HG02938 (cell line): ENCODE results near the gene SEMA6B.
"Not testable (repeated sequence)": the region's sequence is repeated elsewhere in the genome, so short reads cannot be mapped to it uniquely, and the experiment has no call there.

Experiments used
- ATAC-seq: cut with Tn5 transposase; IDR thresholded peaks from one replicate; pipeline ENCODE4 v1.9.1; 2021; ENCODE audit warnings: mild to moderate bottlenecking, moderate library complexity; ENCODE audit not compliant: unreplicated experiment

The SEMA6B gene

DNA sequence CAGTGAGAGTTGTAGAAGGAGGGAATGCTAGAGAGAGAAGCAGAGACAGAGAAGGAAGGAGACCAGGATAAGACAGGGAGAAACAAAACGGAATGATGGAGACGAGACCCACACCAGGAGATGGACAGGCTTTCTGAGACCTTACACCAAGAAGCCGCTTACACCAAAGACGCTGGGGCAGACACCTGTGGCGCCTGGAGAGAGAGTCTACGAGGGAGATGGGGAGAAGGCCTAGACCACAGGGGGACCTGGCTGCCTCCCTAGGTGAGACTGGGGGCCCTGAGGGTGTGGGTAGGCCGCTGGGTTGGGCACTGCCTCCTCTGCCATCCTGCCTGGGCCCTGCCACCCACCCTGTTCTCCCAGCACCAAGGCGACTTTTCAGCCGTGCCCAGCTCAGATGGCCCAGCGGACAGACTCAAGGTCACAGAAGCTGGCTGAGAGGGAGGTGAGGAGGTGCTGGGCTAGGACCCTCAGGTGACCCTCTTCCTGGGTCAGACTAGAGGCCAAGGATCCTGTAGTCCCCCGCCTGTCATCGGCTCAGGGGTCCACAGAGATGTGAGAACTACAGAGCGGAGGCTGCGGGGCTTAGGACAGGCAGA lies 29.5 kb downstream of the SEMA6B start:
- no peak for ATAC-seq

DNA sequence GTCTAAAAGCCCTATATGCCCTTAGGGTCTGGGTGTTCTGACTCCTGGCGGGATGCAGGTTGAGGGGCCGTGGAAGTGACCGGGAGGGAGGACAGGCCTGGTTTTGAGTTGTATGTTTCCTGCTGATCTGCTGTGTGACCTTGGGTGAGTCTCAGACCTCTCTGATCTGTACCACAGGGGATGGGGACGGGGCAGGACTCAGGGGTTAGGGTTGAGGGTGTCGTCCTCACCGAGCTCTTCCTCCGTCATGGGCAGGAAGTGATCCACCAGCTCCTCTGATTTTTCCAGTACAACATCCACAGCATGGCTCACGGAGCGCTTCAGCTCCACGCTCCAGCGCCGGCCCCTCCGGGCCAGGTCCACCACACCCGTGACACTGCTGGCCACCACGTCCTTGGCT lies 30.6 kb downstream of the SEMA6B start:
- no peak for ATAC-seq

DNA sequence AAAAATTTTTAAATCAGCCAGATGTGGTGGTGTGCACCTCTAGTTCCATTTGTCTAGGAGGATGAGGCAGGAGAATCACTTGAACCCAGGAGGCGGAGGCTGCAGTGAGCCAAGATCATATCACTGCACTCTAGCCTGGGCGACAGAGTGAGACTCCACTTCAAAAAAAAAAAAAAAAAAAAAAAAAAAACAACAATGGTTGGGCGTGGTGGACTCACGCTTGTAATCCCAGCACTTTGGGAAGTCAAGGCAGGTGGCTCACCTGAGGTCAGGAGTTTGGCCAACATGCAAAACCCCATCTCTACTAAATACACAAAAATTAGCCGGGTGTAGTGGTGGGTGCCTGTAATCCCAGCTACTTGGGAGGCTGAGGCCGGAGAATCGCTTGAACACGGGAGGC lies 32.1 kb downstream of the SEMA6B start:
- ATAC-seq: not testable (repeated sequence)

DNA sequence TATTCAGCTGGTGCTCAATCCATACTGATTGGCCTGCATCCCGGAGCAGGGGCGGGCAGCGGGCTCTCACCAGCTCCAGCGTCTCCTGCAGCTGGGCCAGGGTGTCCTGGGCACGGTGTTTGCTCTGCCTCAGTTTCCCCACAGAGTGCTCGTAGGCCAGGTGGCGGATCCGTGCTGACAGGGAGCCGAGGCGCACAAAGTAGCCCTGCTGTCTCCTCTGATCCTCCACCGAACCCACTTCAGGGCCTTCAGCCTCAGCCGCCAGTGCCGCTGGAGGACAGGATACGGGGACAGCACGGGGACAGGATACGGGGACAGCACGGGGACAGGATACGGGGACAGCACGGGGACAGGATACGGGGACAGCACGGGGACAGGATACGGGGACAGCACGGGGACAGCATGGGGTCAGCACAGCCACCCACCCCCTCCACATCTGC lies 33.9 kb downstream of the SEMA6B start:
- no peak for ATAC-seq

DNA sequence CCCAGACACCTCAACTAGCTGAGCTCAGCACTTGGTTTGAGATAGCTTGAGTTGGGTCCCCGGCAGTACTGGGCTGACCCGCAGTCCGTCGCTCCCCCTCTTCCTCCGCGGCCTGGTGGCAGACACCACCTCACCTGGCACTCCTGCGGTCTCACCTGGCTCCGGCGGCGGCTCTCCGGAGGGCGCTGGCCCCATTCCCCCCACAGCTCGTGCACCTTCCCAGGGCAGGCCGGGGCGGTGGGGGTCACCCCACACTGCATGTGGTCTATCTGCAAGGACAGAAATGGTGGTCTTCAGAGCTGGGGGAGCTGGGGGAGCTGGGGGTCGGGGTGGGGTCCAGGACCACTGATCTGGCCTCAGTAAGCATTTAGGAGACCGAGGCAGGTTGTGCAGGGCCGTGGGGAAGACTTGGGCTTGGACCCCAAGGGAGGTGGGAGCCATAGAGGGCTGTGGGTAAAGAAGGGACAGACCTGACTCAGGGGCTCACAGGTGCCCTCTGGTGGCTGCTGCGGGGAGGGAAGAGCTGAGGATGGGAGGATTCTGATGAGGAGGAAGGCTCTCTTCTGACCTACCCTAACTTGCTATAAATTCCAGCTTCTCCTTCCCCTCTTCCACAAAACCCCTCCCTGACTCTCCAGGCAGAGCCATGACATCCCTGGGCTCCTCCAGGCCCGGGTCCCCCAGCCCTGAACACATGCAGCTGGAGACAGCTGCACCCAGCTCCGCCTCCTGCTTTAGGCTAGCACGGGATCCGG lies 34.5 kb downstream of the SEMA6B start:
- no peak for ATAC-seq

DNA sequence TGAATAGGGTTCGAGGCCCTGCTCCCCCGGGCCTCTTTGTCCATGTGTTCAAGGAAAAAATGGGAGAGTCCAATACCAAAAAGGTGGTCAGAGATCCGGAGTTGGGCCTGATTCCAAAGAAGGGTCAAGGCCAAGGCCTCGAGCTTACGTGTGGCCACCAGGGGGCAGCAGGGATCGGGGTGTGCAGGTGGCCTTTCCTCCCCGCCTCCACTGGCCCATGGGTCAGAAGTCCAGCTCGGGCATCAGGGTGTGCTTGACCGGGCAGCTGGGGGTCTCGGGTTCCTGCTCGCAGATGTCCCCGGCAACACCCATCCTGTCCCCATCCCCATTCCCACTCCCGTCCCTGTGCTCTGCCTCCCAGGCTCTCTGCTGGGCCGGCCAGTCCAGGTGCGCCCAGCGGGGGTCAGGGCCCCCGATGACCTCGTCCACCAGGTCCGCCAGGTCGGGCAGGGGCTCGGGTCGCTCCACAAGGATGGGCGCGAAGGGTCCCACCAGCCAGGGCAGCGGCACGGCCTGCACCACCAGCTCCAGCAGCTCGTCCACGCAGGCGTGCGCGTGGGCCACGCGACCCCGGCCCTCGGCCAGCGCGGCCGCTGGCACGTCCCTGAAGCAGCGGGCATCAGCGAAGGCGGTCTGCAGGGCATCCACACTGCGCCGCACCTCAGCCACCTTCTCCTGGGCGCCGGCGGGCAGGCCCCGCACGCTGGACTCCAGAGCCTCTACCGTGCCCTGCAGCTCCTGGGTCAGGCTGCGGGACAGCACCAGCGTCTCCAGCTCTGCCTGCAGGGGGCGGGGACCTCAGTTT lies 36.0 kb downstream of the SEMA6B start:
- ATAC-seq: no peak

DNA sequence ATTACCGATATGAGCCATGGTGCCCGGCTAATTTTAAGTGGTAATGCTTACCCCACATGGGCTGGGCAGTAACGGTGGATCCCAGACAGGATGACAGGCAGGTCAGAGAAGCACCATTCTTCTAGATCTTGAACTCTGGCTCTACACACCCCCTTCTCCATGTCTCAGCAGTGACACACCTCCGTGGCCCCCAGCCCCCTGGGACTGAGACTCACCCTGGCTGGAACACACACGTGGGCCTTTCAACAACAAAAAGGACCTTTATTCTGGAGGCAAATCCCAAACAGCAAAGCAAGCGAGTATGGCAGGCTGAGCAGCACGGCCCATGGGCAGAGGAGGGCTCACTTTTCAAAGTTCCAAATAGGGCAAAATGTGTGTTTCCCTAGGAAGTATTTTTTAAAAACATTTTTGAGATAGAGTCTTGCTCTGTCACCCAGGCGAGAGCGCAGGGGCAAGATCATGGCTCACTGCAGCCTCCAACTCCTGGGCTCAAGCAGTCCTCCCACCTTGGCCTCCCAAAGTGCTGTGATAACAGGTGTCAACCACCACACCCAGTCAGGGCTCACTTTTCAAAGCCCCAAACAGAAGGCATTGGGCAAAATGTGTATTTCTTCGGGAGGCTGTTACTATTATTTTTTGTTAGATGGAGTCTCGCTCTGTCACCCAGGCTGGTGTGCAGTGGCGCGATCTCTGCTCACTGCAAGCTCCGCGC lies 37.0 kb downstream of the SEMA6B start:
- no peak for ATAC-seq

DNA sequence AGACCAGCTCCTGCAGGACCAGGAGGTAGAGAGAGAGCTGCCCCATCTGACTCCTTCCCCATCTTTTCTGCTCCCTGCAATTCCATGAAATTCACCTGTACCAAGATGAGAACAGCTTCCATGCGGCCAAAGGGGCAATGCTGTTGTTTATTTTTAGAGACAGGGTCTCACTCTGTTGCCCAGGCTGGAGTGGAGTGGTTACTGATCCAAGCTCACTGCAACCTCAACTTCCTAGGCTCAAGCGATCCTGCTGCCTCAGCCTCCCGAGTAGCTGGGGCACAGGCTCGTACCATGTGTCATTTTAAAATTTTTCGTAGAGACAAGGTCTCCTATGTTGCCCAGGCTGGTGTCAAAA lies 37.6 kb downstream of the SEMA6B start:
- ATAC-seq: no peak

DNA sequence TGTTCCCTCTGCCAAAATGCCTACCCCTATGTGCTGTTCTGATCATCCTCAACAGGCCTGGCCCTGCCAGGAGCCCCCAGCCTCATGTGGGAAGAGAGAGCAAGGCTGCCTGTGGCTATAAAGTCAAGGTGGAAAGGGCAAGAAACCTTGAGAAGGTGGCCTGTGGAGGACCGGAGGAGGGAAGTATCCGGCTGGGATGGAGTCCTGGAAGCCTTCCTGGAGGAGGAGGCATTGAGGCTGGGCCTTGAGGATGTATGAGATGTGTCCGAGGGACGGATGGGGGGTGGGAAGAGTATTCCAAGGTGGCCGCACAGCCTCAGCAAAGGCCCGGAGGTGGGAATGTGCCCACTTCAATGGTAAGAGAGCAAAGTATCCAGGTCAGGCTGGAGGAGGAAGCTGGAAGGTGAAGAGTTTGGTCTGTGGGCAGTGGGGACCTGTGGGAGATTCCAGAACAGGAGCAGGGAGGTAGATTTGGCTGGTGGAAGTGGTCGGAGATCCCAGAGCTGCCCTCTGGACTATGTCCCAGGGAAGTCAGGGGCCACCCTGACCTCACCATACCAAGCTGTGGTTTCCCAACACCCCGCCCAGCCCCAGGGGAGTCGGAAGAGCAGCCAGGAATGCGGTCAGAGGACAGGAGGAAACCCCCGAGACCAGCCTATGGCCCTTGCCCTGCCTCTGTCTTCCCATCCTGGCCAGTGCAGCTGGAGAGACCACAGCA lies 38.2 kb downstream of the SEMA6B start:
- ATAC-seq: no peak

DNA sequence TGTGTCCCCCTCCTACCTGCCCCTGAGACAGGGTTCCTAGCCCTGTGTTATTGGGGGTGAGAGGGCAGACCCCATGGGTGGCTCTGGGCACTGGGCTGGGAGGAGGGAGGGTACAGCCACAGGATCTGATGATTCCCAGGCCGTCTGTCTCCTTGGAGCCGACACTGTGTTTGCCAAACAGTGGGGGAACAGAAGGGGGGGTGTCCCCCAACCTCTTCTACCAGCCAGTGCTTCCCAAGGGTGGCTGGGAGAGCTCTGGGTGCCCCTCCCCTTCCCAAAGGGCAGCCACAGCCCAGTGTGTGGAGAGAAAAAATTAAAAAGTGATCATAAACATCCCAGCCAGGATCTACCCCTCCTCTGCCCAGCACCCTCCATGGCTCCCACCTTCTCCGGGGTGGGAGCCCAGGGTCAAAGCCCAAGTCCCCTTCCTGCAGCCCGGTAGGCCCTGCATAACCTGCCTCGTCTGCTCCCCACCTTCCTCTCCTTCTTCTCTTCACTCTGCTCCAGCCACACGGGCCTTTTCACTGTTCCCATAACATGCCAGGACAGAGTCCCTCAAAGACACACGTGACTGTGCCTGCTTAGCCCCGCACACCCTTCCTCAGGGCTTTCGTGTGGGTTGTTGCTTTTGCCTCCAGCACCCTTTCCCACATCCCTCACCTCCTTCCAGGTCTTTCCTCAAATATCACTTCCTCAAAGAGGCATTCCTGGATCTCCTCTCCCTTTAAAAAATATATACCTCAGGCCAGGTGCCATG lies 39.8 kb downstream of the SEMA6B start:
- no peak for ATAC-seq

DNA sequence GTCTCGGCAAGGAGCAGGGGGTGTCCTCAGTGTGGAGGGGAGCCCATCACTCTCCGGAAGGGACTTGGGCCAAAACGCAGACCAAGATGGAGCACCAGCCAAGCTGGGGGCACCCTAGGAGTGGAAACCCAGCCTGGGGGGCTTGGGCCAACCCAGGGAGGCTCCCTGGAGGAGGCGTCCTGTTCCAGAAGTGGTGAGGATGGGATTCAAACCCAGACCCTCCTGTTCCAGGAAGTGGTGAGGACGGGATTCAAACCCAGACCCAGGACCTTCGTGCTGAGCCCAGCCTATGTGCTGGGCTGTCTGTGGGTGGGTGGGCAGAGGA lies 40.4 kb downstream of the SEMA6B start:
- no peak for ATAC-seq

DNA sequence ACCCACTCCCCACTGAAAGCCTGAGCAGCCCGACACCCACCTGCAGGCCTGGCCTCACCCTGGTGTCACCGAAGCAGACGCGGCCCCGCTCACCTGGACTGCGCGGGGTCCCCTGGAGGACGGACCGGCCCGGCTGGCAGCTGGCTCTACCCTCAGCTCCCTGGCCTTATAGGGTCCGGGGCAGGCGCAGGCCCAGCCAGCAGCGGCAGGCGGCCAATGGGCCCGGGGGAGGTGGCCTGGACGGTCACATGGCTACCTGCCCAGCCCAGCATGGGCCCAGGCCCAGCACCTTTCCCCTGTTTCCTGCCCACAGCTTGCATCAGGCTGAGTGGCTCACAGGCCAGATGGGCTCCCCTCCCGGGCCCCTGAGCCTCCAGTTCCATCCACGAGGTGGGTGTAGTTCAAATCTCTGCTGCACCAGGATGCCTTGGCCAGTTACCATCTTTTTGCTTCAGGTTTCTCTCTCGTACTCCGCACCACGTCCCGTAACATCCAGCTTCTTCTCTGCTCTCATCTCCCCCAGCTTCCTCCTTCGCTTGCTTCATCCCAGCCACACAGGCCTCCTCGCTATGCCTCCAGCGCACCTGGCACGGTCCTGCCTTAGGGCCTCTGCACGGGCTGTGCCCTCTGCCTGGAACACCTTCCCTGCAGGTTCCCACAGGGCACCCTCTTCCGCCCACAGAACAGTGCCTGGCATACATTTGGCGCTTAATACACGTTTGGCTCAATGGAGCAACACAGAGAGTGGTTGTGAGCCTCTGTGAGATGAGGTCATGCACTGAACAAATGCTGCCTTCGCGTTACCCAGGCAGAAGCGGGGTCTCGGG lies 40.9 kb downstream of the SEMA6B start, which contains the start of gene PLIN4:
PLIN4 (minus strand) TSS at position 142 of the 827 bp plus-strand sequence. CDS start 214 bp downstream, outside the sequence.
- ATAC-seq: no peak

DNA sequence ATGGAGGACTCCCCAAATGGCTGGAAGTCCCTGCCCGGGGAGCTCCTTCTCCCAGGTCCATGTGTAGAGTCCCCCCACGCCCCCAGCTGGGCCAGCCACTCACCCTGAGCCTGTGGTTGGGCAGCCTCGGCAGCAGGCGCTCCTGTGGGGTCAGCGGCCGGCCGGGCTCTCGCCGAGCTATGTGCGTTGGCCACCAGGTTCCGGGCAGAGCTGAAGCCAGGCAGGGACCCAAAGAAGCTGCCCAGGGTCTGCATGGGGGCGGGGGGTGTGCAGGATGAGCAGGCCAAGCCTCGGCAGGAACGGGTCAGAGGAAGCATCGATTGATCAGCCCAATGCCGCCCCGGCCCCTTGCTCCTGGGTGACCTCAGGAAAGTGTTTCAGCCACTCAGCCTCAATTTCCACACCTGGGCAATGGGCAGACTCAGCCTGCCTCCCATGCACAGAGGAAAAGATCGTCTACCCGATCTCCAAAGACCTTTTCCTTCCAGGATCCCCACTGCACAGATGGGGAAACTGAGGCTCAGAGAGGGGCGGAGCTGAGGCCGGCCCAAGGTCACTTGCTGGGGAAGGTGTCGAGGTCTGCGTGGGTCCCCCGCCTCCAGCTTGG lies 41.9 kb downstream of the SEMA6B start:
- ATAC-seq: no peak

DNA sequence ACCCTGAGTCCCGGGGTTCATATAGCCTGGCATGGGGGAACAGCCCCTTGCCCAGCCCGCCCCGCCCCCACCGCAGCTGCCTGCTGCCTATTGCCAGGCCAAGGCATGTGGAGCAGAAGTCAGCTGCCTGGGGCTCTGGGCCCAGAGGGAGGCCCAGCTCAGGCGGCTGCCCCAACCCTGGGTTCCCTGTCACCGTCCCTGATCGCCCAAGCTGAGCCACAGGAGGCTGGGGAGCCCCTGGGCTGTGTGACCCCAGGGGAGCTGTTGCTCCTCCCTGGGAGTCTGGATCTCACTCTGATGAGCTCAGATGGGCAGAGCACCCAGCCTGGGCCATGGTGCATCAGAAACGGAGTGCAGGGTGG lies 42.6 kb downstream of the SEMA6B start:
- no peak for ATAC-seq

DNA sequence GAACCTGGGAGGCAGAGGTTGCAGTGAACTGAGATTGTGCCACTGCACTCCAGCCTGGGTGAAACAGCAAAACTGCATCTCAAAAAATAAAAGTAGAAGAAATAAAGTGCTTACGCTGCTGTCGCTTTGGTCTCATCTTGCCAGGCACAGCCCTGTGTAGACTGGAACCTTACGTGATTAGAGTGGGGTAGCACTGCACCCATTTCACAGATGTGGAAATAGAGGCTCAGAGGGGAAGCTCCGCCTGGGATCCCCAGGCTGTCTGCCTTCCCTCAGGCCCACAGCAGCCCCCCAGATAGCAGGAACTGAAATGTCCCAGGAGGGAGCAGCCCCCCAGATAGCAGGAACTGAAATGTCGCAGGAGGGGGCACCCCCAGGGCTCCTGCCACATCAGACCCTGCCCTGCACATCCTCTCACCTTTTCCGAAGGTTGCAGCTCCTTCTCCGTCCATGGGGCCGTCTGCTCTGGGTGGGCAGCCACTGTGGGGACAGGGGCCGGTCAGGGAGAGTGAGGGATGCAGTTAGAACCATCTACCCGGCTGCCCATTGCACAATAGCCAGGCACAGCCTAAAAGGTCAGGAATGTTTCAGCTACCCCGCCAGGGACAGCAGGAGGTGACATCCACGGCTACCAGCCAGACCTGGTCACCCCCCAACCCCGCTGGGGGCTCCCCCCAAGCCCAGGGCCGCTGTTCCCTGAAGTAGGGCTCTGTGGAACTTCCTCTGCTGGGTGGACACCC lies 43.1 kb downstream of the SEMA6B start:
- no peak for ATAC-seq

DNA sequence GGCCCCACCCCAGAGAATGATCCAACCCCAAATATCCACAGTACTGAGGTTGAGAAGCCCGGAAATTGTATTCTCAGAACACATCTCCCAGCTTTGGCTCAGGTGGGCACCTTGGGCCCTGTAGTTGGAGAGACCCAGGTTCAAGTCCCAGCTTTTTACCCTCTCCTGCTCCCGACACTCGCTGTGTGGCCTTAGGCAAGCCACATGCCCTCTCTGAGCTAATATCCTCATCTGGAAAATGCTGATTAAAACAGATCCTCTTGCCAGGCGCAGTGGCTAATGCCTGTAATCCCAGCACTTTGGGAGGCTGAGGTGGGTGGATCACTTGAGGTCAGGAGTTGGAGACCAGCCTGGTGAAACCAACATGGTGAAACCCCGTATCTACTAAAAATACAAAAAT lies 43.8 kb downstream of the SEMA6B start:
- ATAC-seq: no peak

DNA sequence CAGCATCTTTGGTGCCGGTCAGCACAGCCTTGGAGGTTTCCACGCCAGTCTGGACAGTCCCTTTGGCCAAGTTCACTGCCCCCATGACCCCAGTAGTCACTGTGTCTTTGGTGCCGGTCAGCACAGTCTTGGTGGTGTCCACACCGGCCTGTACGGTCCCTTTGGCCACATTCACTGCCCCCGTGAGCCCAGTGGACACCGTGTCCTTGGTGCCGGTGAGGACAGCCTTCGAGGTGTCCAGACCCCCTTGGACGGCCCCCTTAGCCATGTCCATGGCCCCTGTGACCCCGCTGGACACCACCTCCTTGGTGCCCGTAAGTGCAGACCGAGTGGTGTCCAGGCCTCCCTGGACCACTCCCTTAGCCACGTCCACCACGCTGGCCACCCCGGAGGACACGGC lies 46.2 kb downstream of the SEMA6B start:
- no peak for ATAC-seq

DNA sequence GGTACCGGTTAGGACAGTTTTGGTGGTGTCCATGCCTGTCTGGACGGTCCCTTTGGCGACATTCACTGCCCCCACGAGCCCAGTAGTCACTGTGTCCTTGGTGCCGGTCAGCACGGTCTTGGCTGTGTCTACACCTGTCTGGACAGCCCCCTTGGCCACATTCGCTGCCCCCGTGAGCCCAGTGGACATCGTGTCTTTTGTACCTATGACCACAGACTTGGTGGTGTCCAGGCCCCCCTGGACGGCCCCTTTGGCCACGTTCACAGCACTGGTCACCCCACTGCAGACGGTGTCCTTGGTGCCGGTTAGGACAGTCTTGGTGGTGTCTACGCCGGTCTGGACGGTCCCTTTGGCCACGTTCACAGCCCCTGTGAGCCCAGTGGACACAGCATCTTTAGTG lies 47.4 kb downstream of the SEMA6B start:
- ATAC-seq: no peak
